Erythroblast (primary cell): ENCODE measurements around the gene PBX1.

Experiments used
- GATA1 ChIP-seq: IDR thresholded peaks from 2 replicates; pipeline ENCODE4 v1.6.1; 2011; ENCODE audit warnings: low read depth, mild to moderate bottlenecking, control low read depth, low read length, moderate library complexity
- POLR2A ChIP-seq: IDR thresholded peaks from 2 replicates; pipeline ENCODE4 v1.6.1; 2011; ENCODE audit warnings: mild to moderate bottlenecking, low read length

- TF ChIP-seq POLR2A (no peak), GATA1 (no peak)
Measured at GRCh38 chr1:164662462-164662861, 103.5 kb downstream of the PBX1 start.
